Testis (tissue), 3 donors: ENCODE data around the gene CAMTA1. TPM values are rescaled to one million over a fixed set of nuclear protein-coding genes. Genes with fewer than 3 reads are reported as not detected.

Experiments used
- DNase-seq: peaks from one replicate; pipeline ENCODE4 v3.0.0-alpha.2; 2019
- H3K27ac ChIP-seq, 2 donors: fragments of 200-600 bp; sonication (generic); one replicate each; pipeline ENCODE4 v1.5.1; 2019
- H3K27me3 ChIP-seq: fragments of 200-600 bp; sonication (generic); one replicate; pipeline ENCODE4 v1.5.1; 2019
- H3K36me3 ChIP-seq: fragments of 200-600 bp; sonication (generic); one replicate; pipeline ENCODE4 v1.5.1; 2017; ENCODE audit warnings: low read depth; ENCODE audit errors: missing control alignments
- H3K4me1 ChIP-seq: fragments of 200-600 bp; sonication (generic); one replicate; pipeline ENCODE4 v1.5.1; 2019
- H3K4me3 ChIP-seq, 2 donors: fragments of 200-600 bp; sonication (generic); one replicate each; pipeline ENCODE4 v1.5.1; 2017 to 2019
- H3K9me3 ChIP-seq: fragments of 200-600 bp; sonication (generic); one replicate; pipeline ENCODE4 v1.5.1; 2017
- CTCF ChIP-seq, 3 experiments: fragments of 450-650 bp in 2 of 3; fragments of 200-600 bp in 1 of 3; sonication (generic) in 1 of 3; IDR thresholded peaks; one replicate each; pipeline ENCODE4 v1.5.1; 2016 to 2019; ENCODE audit warnings: antibody characterized with exemption in 3 of 3, mild to moderate bottlenecking in 2 of 3, moderate library complexity in 1 of 3
- POLR2A ChIP-seq: fragments of 450-650 bp; IDR thresholded peaks from one replicate; pipeline ENCODE4 v1.6.1; 2017; ENCODE audit warnings: antibody characterized with exemption, mild to moderate bottlenecking, moderate library complexity
- WGBS, 2 donors: methylation state at CpG; one replicate each; pipeline ENCODE4 v1.1.5; 2018; 5-methylcytosine and 5-hydroxymethylcytosine counted together
- intact Hi-C: fragments of 100-400 bp; cut with DNase I; formaldehyde crosslinking; loops from one replicate; pipeline ENCODE4 v1.15.1; 2023; ENCODE audit warnings: low total_unique reads
- polyA plus RNA-seq: library from polyadenylated mRNA; stranded (reverse); fragments of 350-450 nt; fragmentation: Illumina TruSeq; extraction: RNeasy Lipid Tissue Mini Kit (QIAGEN cat#74804); gene quantifications from one replicate; pipeline ENCODE4 v1.2.3, GENCODE V29; 2014; ENCODE audit warnings: low read depth, low replicate concordance; ENCODE audit not compliant: insufficient read depth
- total RNA-seq, 2 donors: library from RNA; depleted of rRNA; stranded (reverse); fragments of >200 nt; gene quantifications; one replicate each; pipeline ENCODE4 v1.2.3, GENCODE V29; 2016

Gene CAMTA1
- total and polyA plus RNA-seq, 3 donors from 2014 or later = 116 to 158 (median 119) TPM

GRCh38 chr1:7352364-7352763, 567.1 kb downstream of the CAMTA1 start:
- no peaks in the 10 kb centered on the region for H3K4me1 ChIP-seq
- no peaks in the 10 kb centered on the region for H3K27me3 ChIP-seq
- H3K36me3 ChIP-seq = no peaks in the 10 kb centered on the region
- intact Hi-C loops = no loop called here
- no peak overlapping the region for H3K4me3 ChIP-seq
- TF ChIP-seq CTCF (IDR thresholded peaks at IDR 0.05) (no peak), POLR2A (no peak)
- H3K27ac ChIP-seq = no peak overlapping the region
- no peak for DNase-seq
- no peaks in the 10 kb centered on the region for H3K9me3 ChIP-seq
- WGBS, 2 donors = 96 to 100% methylated on average over 4 of the region's 4 CpGs

DNA sequence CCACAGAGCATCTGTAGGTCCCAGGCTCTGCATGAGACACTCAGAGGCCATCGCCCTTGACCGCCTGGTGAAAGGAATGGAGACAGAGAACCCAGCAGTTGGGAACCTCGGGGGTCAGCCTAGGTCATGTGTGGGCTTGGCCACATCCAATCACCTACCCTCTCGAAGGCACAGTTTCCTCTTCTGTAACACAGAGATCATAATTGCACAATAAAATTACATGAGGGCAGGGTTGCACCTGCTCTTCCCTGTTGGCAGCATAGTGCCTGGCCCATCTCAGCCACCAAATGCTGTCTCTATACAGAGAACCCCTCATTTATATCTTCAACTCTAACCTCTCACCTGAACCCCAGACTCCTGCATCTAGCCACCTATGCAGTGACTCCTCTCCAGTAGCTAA, 567.7 kb downstream of the CAMTA1 start:
- TF ChIP-seq POLR2A (no peak), CTCF (IDR thresholded peaks at IDR 0.05) (no peak)
- Histone ChIP-seq H3K9me3 (no peaks in the 10 kb centered on the region), H3K27ac (no peak overlapping the region), H3K4me3 (no peak overlapping the region), H3K4me1 (no peaks in the 10 kb centered on the region), H3K36me3 (no peaks in the 10 kb centered on the region), H3K27me3 (no peaks in the 10 kb centered on the region)
- no peak for DNase-seq
- intact Hi-C loops = no loop called here
- WGBS, 2 donors = 75 to 93% methylated on average over 4 of the region's 4 CpGs

DNA sequence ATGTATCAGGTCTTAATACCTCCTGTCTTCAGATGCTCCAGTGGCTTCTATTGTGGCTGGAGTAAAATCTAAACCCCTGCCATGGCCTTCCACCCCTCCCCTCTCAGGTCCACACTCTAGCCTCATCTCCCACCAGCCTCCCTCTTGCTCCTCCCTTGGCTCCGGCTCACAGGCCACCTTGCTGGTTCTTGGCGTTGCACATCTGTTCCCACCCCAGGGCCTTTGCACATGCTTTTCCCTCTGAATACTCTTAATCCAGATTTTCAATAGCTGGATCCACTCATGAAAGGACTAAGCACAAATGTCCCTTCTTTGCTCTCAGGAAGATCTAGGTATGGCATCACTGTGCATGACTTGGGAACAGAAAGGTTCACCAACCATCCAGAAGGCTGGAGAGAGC, 570.4 kb downstream of the CAMTA1 start:
- Histone ChIP-seq H3K4me3 (no peak overlapping the region), H3K27me3 (no peaks in the 10 kb centered on the region), H3K36me3 (no peaks in the 10 kb centered on the region), H3K9me3 (no peaks in the 10 kb centered on the region), H3K4me1 (no peaks in the 10 kb centered on the region), H3K27ac (no peak overlapping the region)
- TF ChIP-seq CTCF (IDR thresholded peaks at IDR 0.05) (no peak), POLR2A (no peak)
- no peak for DNase-seq
- WGBS, 2 donors = 96 to 100% methylated on average over 2 of the region's 2 CpGs
- intact Hi-C loops = no loop called here

- no peaks in the 10 kb centered on the region for H3K9me3 ChIP-seq
- no peaks in the 10 kb centered on the region for H3K27me3 ChIP-seq
- H3K4me1 ChIP-seq = no peaks in the 10 kb centered on the region
- H3K4me3 ChIP-seq = no peak overlapping the region
- WGBS, 2 donors = 73 to 77% methylated on average over 5 of the region's 5 CpGs
- intact Hi-C loops = no loop called here
- no peaks in the 10 kb centered on the region for H3K36me3 ChIP-seq
- H3K27ac ChIP-seq = no peak overlapping the region
- no peak for DNase-seq
- TF ChIP-seq POLR2A = no peak
- TF ChIP-seq CTCF (IDR thresholded peaks at IDR 0.05) = no peak
Observed at GRCh38 chr1:7356079-7356478, 570.8 kb downstream of the CAMTA1 start.

DNA sequence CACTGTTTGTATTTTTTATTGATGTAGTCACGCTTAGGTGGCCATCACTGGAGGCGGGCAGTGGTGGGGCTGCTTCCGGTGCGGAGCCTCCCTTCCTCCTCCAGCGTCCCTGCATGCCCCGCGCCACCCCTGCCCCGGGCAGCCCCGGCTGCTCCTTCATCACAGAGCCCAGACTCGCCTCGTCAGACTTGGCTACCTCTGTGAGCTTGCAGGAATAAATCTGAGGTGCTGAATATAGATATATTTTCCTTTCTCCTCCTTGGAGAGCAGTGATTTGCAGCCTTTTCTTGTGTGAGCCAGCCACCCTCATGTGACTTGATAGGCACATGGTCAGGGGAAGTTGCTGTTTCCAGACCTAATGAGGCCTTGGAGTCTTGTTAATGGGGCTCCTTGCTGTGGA, 573.2 kb downstream of the CAMTA1 start:
- Histone ChIP-seq H3K36me3 (no peaks in the 10 kb centered on the region), H3K9me3 (no peaks in the 10 kb centered on the region), H3K4me1 (no peaks in the 10 kb centered on the region), H3K4me3 (no peak overlapping the region), H3K27me3 (no peaks in the 10 kb centered on the region), H3K27ac (no peak overlapping the region)
- TF ChIP-seq POLR2A (no peak), CTCF (IDR thresholded peaks at IDR 0.05) (no peak)
- WGBS, 2 donors = 68 to 95% methylated on average over 11 of the region's 11 CpGs
- DNase-seq = no peak
- intact Hi-C loops = no loop called here
